Liver (tissue), 3 donors: Measurements from ENCODE around the gene FGG.

Source experiments
- CTCF ChIP-seq: fragments of 150-350 bp; IDR thresholded peaks from 2 replicates; pipeline ENCODE4 v1.5.1; 2017; ENCODE audit warnings: improper control_type of control experiment, low read depth, low read length; ENCODE audit not compliant: missing input control
- JUND ChIP-seq, 2 donors: IDR thresholded peaks; 2 replicates each; pipeline ENCODE4 v1.6.1; 2016; ENCODE audit warnings: antibody characterized with exemption in 2 of 2
- RAD21 ChIP-seq, 2 donors: IDR thresholded peaks; 2 replicates each; pipeline ENCODE4 v1.6.1; 2016; ENCODE audit warnings: antibody characterized with exemption in 2 of 2, mild to moderate bottlenecking in 2 of 2
- REST ChIP-seq: IDR thresholded peaks from 2 replicates; pipeline ENCODE4 v1.6.1; 2016; ENCODE audit warnings: antibody characterized with exemption, mild to moderate bottlenecking
- SP1 ChIP-seq: IDR thresholded peaks from 2 replicates; pipeline ENCODE4 v1.6.1; 2018; ENCODE audit warnings: antibody characterized with exemption, mild to moderate bottlenecking
- TF ChIP-seq, protein P1 (sequence below): IDR thresholded peaks from 2 replicates; pipeline ENCODE4 v1.6.1; 2016; ENCODE audit warnings: antibody characterized with exemption
- TF ChIP-seq, protein P2 (sequence below): IDR thresholded peaks from 2 replicates; pipeline ENCODE4 v1.6.1; 2016; ENCODE audit warnings: antibody characterized with exemption
- donor health status: healthy.
- donor health status: healthy.

DNA sequence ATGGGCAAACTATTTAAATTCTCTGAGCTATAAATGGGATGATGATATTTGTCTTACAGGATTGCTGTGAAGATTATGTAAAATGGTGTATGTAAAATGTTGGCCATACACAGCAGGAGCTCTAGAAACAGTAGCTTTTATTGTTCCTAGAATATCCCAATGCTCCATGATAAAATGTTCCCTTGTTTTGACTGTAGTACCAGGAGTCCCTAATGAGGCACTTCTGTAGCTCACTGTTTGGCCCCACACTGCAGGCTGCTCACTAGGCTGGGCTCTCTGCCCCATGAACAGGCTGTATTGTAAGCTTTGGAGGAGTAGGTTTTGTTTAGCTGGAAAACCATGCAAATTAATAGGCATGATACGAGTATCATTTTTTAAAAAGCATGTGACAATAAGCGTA is 18.6 kb downstream of the FGG start:
- TF ChIP-seq CTCF (no peak), REST (no peak), JUND (IDR thresholded peaks at IDR 0.05) (no peak), SP1 (no peak), RAD21 (IDR thresholded peaks at IDR 0.05) (no peak)
- TF ChIP-seq, protein P1, sequence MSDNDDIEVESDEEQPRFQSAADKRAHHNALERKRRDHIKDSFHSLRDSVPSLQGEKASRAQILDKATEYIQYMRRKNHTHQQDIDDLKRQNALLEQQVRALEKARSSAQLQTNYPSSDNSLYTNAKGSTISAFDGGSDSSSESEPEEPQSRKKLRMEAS: no peak
- TF ChIP-seq, protein P2, sequence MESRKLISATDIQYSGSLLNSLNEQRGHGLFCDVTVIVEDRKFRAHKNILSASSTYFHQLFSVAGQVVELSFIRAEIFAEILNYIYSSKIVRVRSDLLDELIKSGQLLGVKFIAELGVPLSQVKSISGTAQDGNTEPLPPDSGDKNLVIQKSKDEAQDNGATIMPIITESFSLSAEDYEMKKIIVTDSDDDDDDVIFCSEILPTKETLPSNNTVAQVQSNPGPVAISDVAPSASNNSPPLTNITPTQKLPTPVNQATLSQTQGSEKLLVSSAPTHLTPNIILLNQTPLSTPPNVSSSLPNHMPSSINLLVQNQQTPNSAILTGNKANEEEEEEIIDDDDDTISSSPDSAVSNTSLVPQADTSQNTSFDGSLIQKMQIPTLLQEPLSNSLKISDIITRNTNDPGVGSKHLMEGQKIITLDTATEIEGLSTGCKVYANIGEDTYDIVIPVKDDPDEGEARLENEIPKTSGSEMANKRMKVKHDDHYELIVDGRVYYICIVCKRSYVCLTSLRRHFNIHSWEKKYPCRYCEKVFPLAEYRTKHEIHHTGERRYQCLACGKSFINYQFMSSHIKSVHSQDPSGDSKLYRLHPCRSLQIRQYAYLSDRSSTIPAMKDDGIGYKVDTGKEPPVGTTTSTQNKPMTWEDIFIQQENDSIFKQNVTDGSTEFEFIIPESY: no peak
